Hepatocyte (in vitro differentiated cells): ENCODE measurements around the gene TEPSIN. TPM values are rescaled to one million over a fixed set of nuclear protein-coding genes. Genes with fewer than 3 reads are reported as not detected.

Experiments
- DNase-seq: peaks from one replicate; pipeline ENCODE4 v3.0.0-alpha.2; 2016; ENCODE audit warnings: low spot score
- H2AFZ ChIP-seq: fragments of 200-600 bp; sonication (generic); 2 replicates; pipeline ENCODE4 v1.6.0; 2016; ENCODE audit warnings: antibody characterized with exemption, mild to moderate bottlenecking
- H3K27ac ChIP-seq: fragments of 200-600 bp; sonication (generic); 2 replicates; pipeline ENCODE4 v1.5.1; 2016; ENCODE audit warnings: mild to moderate bottlenecking
- H3K27me3 ChIP-seq: fragments of 200-600 bp; sonication (generic); 2 replicates; pipeline ENCODE4 v1.6.1; 2016
- H3K36me3 ChIP-seq: fragments of 200-600 bp; sonication (generic); replicated peaks from 2 replicates; pipeline ENCODE4 v1.5.1; 2016; ENCODE audit warnings: low read depth; ENCODE audit not compliant: insufficient read depth
- H3K4me1 ChIP-seq: fragments of 200-600 bp; sonication (generic); 2 replicates; pipeline ENCODE4 v1.5.1; 2016; ENCODE audit warnings: mild to moderate bottlenecking, moderate library complexity; ENCODE audit not compliant: insufficient read depth
- H3K4me2 ChIP-seq: fragments of 200-600 bp; sonication (generic); 2 replicates; pipeline ENCODE4 v1.6.0; 2016
- H3K4me3 ChIP-seq: fragments of 200-600 bp; sonication (generic); 2 replicates; pipeline ENCODE4 v1.5.1; 2016; ENCODE audit warnings: mild to moderate bottlenecking
- H3K79me2 ChIP-seq: fragments of 200-600 bp; sonication (generic); 2 replicates; pipeline ENCODE4 v1.6.0; 2017; ENCODE audit warnings: mild to moderate bottlenecking
- H3K9me2 ChIP-seq: fragments of 200-600 bp; sonication (generic); replicated peaks from 2 replicates; pipeline ENCODE4 v1.6.0; 2017; ENCODE audit warnings: mild to moderate bottlenecking; ENCODE audit not compliant: insufficient read depth
- H3K9me3 ChIP-seq: fragments of 200-600 bp; sonication (generic); 2 replicates; pipeline ENCODE4 v1.5.1; 2016; ENCODE audit warnings: low read depth, mild to moderate bottlenecking
- H4K20me1 ChIP-seq: fragments of 200-600 bp; sonication (generic); 2 replicates; pipeline ENCODE4 v1.6.0; 2016; ENCODE audit warnings: mild to moderate bottlenecking; ENCODE audit not compliant: insufficient read depth, poor library complexity, severe bottlenecking
- EZH2 ChIP-seq: fragments of 200-600 bp; sonication (generic); IDR thresholded peaks from 2 replicates; pipeline ENCODE4 v1.6.1; 2016; ENCODE audit warnings: antibody characterized with exemption, mild to moderate bottlenecking, borderline replicate concordance
- EZH2phosphoT487 ChIP-seq: fragments of 200-600 bp; sonication (generic); IDR thresholded peaks from one replicate; pipeline ENCODE4 v1.6.1; 2018; ENCODE audit warnings: antibody characterized with exemption, mild to moderate bottlenecking, low read depth, moderate library complexity; ENCODE audit not compliant: unreplicated experiment, severe bottlenecking
- WGBS: methylation state at CpG from one replicate; pipeline ENCODE4 v1.1.6; 2016; ENCODE audit warnings: low lambda C conversion rate; ENCODE audit errors: missing lambda C conversion rate; 5-methylcytosine and 5-hydroxymethylcytosine counted together
- polyA plus RNA-seq: library from polyadenylated mRNA; unstranded; fragments of >200 nt; fragmentation: Nextera tagmentation; extraction: Ambion mirVana; gene quantifications from 2 replicates; pipeline ENCODE4 v1.2.1, GENCODE V29; 2016
- total RNA-seq: library from RNA; depleted of rRNA; stranded (reverse); fragments of >200 nt; gene quantifications from 2 replicates; pipeline ENCODE4 v1.2.3, GENCODE V29; 2014

TEPSIN gene
- total and polyA plus RNA-seq, 2 experiments from 2014 or later: 34.1 to 44.3 TPM

DNA sequence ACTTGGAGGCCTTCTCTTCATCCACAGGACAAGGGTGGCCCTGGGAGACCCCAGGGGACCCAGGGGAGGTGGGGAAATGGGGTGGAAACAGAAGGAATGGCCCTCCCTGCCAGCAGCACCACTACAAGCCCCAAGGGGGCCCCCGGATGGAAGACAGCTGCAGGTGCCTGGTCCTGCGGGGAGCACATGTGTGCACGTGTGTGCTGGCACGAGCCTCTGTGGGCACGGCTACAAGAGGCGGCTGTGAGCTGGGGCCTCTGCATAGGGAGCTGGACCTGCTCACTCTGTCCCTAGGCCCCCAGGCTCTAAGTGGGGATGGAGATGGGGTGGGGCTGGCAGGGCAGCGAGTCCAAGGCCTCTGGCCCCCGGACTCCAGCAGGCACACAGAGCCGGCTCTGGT, 59.6 kb downstream of the TEPSIN start:
- H3K79me2 ChIP-seq: no peaks in the 10 kb centered on the region
- H3K4me3 ChIP-seq: no peak overlapping the region
- no peaks in the 10 kb centered on the region for H3K36me3 ChIP-seq
- H2AFZ ChIP-seq: no peak overlapping the region
- WGBS: 86% methylated on average over 9 of the region's 9 CpGs
- no peak overlapping the region for H3K27ac ChIP-seq
- no peaks in the 10 kb centered on the region for H4K20me1 ChIP-seq
- TF ChIP-seq EZH2 (no peak), EZH2phosphoT487 (no peak)
- H3K4me2 ChIP-seq: no peak overlapping the region
- no peaks in the 10 kb centered on the region for H3K27me3 ChIP-seq
- H3K4me1 ChIP-seq: no peaks in the 10 kb centered on the region
- no peaks in the 10 kb centered on the region for H3K9me3 ChIP-seq
- no peaks in the 10 kb centered on the region for H3K9me2 ChIP-seq
- no peak for DNase-seq

Other genes starting within 250 kb of the TEPSIN start
- 16.9 and 27.8 TPM in 2 replicates for gene CHMP6, start 247.2 kb downstream of the TEPSIN start, total RNA-seq
- 30.8 and 38.3 TPM in 2 replicates for gene CHMP6, start 247.2 kb downstream of the TEPSIN start, polyA plus RNA-seq
- gene BAIAP2, start 203.9 kb downstream of the TEPSIN start, total RNA-seq: 15.8 and 27.1 TPM in 2 replicates
- gene BAIAP2, start 203.9 kb downstream of the TEPSIN start, polyA plus RNA-seq: 49.7 and 60.0 TPM in 2 replicates
- gene PVALEF, start 73.5 kb downstream of the TEPSIN start, total RNA-seq: not detected in 2 replicates
- 0.15 TPM in 1 of 2 replicates, not detected in the other for gene PVALEF, start 73.5 kb downstream of the TEPSIN start, polyA plus RNA-seq
- 5.7 and 6.7 TPM in 2 replicates for gene AATK, start 72.8 kb downstream of the TEPSIN start, total RNA-seq
- 5.4 and 6.3 TPM in 2 replicates for gene AATK, start 72.8 kb downstream of the TEPSIN start, polyA plus RNA-seq
- gene CEP131, start 16.1 kb downstream of the TEPSIN start, total RNA-seq: 7.3 and 8.8 TPM in 2 replicates
- 10.1 and 14.7 TPM in 2 replicates for gene CEP131, start 16.1 kb downstream of the TEPSIN start, polyA plus RNA-seq
- 22.0 and 25.8 TPM in 2 replicates for gene NDUFAF8, start 263 bp upstream of the TEPSIN start, total RNA-seq
- gene NDUFAF8, start 263 bp upstream of the TEPSIN start, polyA plus RNA-seq: 99.8 and 106 TPM in 2 replicates
- 71.3 and 91.4 TPM in 2 replicates for gene SLC38A10, start 56.3 kb upstream of the TEPSIN start, total RNA-seq
- gene SLC38A10, start 56.3 kb upstream of the TEPSIN start, polyA plus RNA-seq: 123 and 124 TPM in 2 replicates
- gene BAHCC1, start 156.4 kb upstream of the TEPSIN start, total RNA-seq: 6.6 and 8.6 TPM in 2 replicates
- gene BAHCC1, start 156.4 kb upstream of the TEPSIN start, polyA plus RNA-seq: 6.4 and 7.9 TPM in 2 replicates